Activated CD8-positive, alpha-beta memory T cell treated with anti-CD3 and anti-CD28 coated beads, Interleukin-2, amount 10 ng/mL, durations not matched to agents 7 days and 5 days (primary cell): Measurements from ENCODE around the gene PDZRN3. TPM values are rescaled to one million over a fixed set of nuclear protein-coding genes. Genes with fewer than 3 reads are reported as not detected.

Experiments used
- ATAC-seq: fragments of 150-1000 bp; cut with Tn5 transposase; one replicate; pipeline ENCODE4 v1.10.0; 2021; ENCODE audit warnings: moderate library complexity
- CTCF ChIA-PET: fragments of 350-600 bp; sonication (Branson Sonifier 250); formaldehyde crosslinking; loops from one replicate; lab custom pipeline; 2021; ENCODE audit warnings: antibody characterized with exemption; lab: Charles Lee
- DNase-seq: peaks from one replicate; pipeline ENCODE4 v3.0.0-alpha.2; 2020
- H3K27ac Mint-ChIP-seq: one replicate; pipeline ENCODE4 v1.8.0; 2021; ENCODE audit warnings: mild to moderate bottlenecking, mixed read lengths
- H3K27me3 Mint-ChIP-seq: one replicate; pipeline ENCODE4 v1.8.0; 2021; ENCODE audit warnings: mixed read lengths
- H3K36me3 Mint-ChIP-seq: one replicate; pipeline ENCODE4 v1.8.0; 2021; ENCODE audit warnings: mild to moderate bottlenecking, mixed read lengths
- H3K4me1 Mint-ChIP-seq: one replicate; pipeline ENCODE4 v1.8.0; 2021; ENCODE audit warnings: mixed read lengths
- H3K4me3 Mint-ChIP-seq: one replicate; pipeline ENCODE4 v1.8.0; 2021; ENCODE audit warnings: mild to moderate bottlenecking, moderate library complexity, mixed read lengths
- H3K9me3 Mint-ChIP-seq: one replicate; pipeline ENCODE4 v1.8.0; 2022; ENCODE audit warnings: low read depth, mixed read lengths
- total RNA-seq, 2 experiments: library from RNA; stranded (reverse); gene quantifications; one replicate each; pipeline ENCODE4 v1.2.3, GENCODE V29; 2021

PDZRN3 gene
- total RNA-seq, 2 experiments from 2014 or later: not detected

GRCh38 chr3:73508330-73508954 lies 116.3 kb downstream of the PDZRN3 start:
- no peak overlapping the region for H3K4me3 Mint-ChIP-seq
- CTCF ChIA-PET: interaction anchor here (0.8 to 1.8 kb wide), 5 partner anchors 9 to 1924 kb away, joined by 3 to 6 read pairs (median 3); no protein-coding TSS in a partner anchor
- DNase-seq (no peak), ATAC-seq (no peak)
- H3K36me3 Mint-ChIP-seq: no peaks in the 10 kb centered on the region
- H3K27me3 Mint-ChIP-seq: peaks cover 2% of the 10 kb centered on the region
- H3K9me3 Mint-ChIP-seq: no peaks in the 10 kb centered on the region
- H3K4me1 Mint-ChIP-seq: no peaks in the 10 kb centered on the region
- H3K27ac Mint-ChIP-seq: no peak overlapping the region

DNA sequence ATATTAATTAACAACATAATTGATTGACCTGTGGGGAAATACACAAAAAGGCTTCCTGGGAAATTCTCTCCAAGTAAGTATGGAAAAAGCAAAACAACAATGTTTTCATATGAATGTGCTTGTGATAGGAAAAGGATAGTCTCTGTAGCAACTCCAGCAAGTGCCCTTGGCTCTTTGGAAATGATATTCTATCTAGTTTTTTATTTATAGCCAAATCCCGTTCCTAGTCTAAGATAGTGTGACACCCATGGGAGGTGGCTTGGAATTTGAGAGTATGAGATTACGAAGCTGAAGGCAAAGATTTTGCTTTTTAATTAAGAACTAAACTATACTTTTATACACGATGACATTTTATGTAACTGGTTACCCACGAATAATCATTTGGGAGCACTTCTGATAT lies 119.9 kb downstream of the PDZRN3 start:
- Mint-ChIP-seq H3K27me3 (peaks cover 6% of the 10 kb centered on the region), H3K27ac (no peak overlapping the region), H3K4me1 (no peaks in the 10 kb centered on the region), H3K9me3 (no peaks in the 10 kb centered on the region), H3K4me3 (no peak overlapping the region), H3K36me3 (no peaks in the 10 kb centered on the region)
- CTCF ChIA-PET: interaction anchor here (0.8 kb wide), 1 partner anchor 401 kb away, joined by 3 read pairs; no protein-coding TSS in a partner anchor
- DNase-seq (no peak), ATAC-seq (no peak)

DNA sequence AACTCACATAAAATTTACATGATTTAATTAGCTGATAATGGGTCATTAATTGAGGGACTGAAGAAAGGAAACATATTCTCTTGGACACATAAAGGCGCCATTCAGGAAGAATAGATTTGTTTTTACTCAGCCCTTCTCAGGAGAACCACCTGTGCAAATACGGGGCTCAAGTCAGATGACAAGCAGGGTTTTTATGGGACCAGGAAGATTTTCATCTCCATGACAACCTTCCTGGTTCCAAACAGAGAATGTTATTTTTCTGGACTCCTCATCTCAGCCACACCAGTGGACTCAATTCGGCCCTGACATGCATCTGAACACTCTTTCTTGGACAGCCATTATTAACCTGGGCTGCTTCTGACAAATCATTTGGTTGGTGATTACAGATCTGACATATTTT lies 120.5 kb downstream of the PDZRN3 start:
- Mint-ChIP-seq H3K27ac (no peak overlapping the region), H3K27me3 (peaks cover 6% of the 10 kb centered on the region), H3K4me3 (no peak overlapping the region), H3K4me1 (no peaks in the 10 kb centered on the region), H3K9me3 (no peaks in the 10 kb centered on the region), H3K36me3 (no peaks in the 10 kb centered on the region)
- CTCF ChIA-PET: no interaction called here
- DNase-seq: no peak
- ATAC-seq: no peak

- CTCF ChIA-PET: no interaction called here
Measured at GRCh38 chr3:73503781-73504180, 121.0 kb downstream of the PDZRN3 start.

GRCh38 chr3:73502609-73503583 lies 121.8 kb downstream of the PDZRN3 start:
- H3K27ac Mint-ChIP-seq: no peak overlapping the region
- ATAC-seq (no peak), DNase-seq (peak; percentile 63)
- H3K27me3 Mint-ChIP-seq: peaks cover 6% of the 10 kb centered on the region
- no peaks in the 10 kb centered on the region for H3K9me3 Mint-ChIP-seq
- H3K4me1 Mint-ChIP-seq: no peaks in the 10 kb centered on the region
- CTCF ChIA-PET: interaction anchor here (0.8 to 1.5 kb wide), 5 partner anchors 10 to 447 kb away, joined by 3 to 7 read pairs (median 3); no protein-coding TSS in a partner anchor
- no peaks in the 10 kb centered on the region for H3K36me3 Mint-ChIP-seq
- H3K4me3 Mint-ChIP-seq: no peak overlapping the region

More at GRCh38 chr3:73503781-73504180, 121.0 kb downstream of the PDZRN3 start:
- Mint-ChIP-seq H3K9me3 (no peaks in the 10 kb centered on the region), H3K4me3 (no peak overlapping the region), H3K36me3 (no peaks in the 10 kb centered on the region), H3K27ac (no peak overlapping the region), H3K27me3 (peaks cover 6% of the 10 kb centered on the region), H3K4me1 (no peaks in the 10 kb centered on the region)
- ATAC-seq (no peak), DNase-seq (no peak)

- H3K4me1 Mint-ChIP-seq: no peaks in the 10 kb centered on the region
- H3K4me3 Mint-ChIP-seq: no peak overlapping the region
- ATAC-seq: no peak
- no peaks in the 10 kb centered on the region for H3K9me3 Mint-ChIP-seq
- DNase-seq: no peak
- H3K27me3 Mint-ChIP-seq: peaks cover 14% of the 10 kb centered on the region
- CTCF ChIA-PET: interaction anchor here (0.8 kb wide), 1 partner anchor 8 kb away, joined by 3 read pairs; no protein-coding TSS in a partner anchor
- H3K36me3 Mint-ChIP-seq: no peaks in the 10 kb centered on the region
- no peak overlapping the region for H3K27ac Mint-ChIP-seq
Measured at GRCh38 chr3:73500321-73500720, 124.4 kb downstream of the PDZRN3 start.

DNA sequence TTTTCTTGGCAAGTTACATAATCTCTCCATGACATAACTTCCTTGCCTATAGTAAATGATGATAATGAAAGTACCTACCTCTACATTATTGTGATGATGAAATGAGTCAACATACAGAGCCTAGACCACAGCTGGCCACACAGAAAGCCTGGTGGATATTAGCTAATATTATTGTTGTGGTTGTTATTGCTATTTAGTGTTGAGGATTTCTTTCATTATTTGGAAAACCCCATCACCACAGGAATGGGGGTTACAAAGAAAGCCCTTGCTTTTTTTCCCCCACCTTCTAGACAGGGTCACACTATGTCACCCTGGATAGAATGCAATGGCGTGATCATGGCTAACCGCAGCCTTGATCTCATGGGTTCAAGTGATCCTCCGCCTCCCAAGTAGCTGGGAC lies 125.0 kb downstream of the PDZRN3 start:
- CTCF ChIA-PET: interaction anchor here (0.8 kb wide), 1 partner anchor 9 kb away, joined by 3 read pairs; no protein-coding TSS in a partner anchor
- Mint-ChIP-seq H3K4me1 (no peaks in the 10 kb centered on the region), H3K27me3 (peaks cover 15% of the 10 kb centered on the region), H3K9me3 (no peaks in the 10 kb centered on the region), H3K36me3 (no peaks in the 10 kb centered on the region), H3K4me3 (no peak overlapping the region), H3K27ac (no peak overlapping the region)
- ATAC-seq (no peak), DNase-seq (no peak)

GRCh38 chr3:73498764-73499622 lies 125.7 kb downstream of the PDZRN3 start:
- ATAC-seq: no peak
- Mint-ChIP-seq H3K27me3 (peaks cover 17% of the 10 kb centered on the region), H3K4me1 (no peaks in the 10 kb centered on the region), H3K9me3 (no peaks in the 10 kb centered on the region), H3K4me3 (no peak overlapping the region), H3K36me3 (no peaks in the 10 kb centered on the region), H3K27ac (no peak overlapping the region)
- no peak for DNase-seq
- CTCF ChIA-PET: no interaction called here

- H3K4me3 Mint-ChIP-seq: no peak overlapping the region
- CTCF ChIA-PET: no interaction called here
- H3K4me1 Mint-ChIP-seq: no peaks in the 10 kb centered on the region
- H3K27ac Mint-ChIP-seq: no peak overlapping the region
- ATAC-seq (no peak), DNase-seq (no peak)
- H3K27me3 Mint-ChIP-seq: peaks cover 14% of the 10 kb centered on the region
- no peaks in the 10 kb centered on the region for H3K36me3 Mint-ChIP-seq
- H3K9me3 Mint-ChIP-seq: no peaks in the 10 kb centered on the region
Measured at GRCh38 chr3:73497646-73498406, 126.9 kb downstream of the PDZRN3 start.

- no peaks in the 10 kb centered on the region for H3K36me3 Mint-ChIP-seq
- no peaks in the 10 kb centered on the region for H3K9me3 Mint-ChIP-seq
Measured at GRCh38 chr3:73493543-73494308, 131.0 kb downstream of the PDZRN3 start.

DNA sequence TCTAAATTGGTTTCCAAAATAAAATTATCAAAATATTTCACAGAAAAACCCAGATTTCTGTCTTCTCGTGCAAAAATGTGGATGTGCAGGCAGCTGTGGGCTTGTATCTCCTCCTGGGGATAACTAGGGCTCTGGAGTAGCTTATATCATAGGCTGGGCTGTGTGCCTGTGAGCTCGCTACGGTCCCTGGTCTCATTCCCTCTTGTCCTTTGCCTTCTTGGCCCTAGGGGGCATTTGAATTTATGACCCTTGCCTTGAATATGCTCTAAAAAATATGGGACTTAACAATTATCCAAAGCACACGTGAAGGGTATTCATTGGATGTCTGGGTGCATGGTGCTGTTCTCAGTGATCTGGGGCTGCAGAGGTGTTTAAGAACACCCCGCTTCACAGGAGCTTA lies 132.6 kb downstream of the PDZRN3 start:
- H3K27me3 Mint-ChIP-seq: peaks cover 14% of the 10 kb centered on the region
- CTCF ChIA-PET: interaction anchor here (1.6 kb wide), 1 partner anchor 11 kb away, joined by 4 read pairs; no protein-coding TSS in a partner anchor
- no peaks in the 10 kb centered on the region for H3K4me1 Mint-ChIP-seq
- DNase-seq (no peak), ATAC-seq (no peak)
- H3K4me3 Mint-ChIP-seq: no peak overlapping the region
- no peaks in the 10 kb centered on the region for H3K9me3 Mint-ChIP-seq
- no peak overlapping the region for H3K27ac Mint-ChIP-seq
- no peaks in the 10 kb centered on the region for H3K36me3 Mint-ChIP-seq

More at GRCh38 chr3:73493543-73494308, 131.0 kb downstream of the PDZRN3 start:
- Mint-ChIP-seq H3K4me3 (no peak overlapping the region), H3K27me3 (peaks cover 14% of the 10 kb centered on the region), H3K27ac (no peak overlapping the region), H3K4me1 (no peaks in the 10 kb centered on the region)
- DNase-seq (no peak), ATAC-seq (no peak)
- CTCF ChIA-PET: interaction anchor here (1.5 to 1.6 kb wide), 2 partner anchors 9 to 14 kb away, joined by 4 to 6 read pairs; no protein-coding TSS in a partner anchor

DNA sequence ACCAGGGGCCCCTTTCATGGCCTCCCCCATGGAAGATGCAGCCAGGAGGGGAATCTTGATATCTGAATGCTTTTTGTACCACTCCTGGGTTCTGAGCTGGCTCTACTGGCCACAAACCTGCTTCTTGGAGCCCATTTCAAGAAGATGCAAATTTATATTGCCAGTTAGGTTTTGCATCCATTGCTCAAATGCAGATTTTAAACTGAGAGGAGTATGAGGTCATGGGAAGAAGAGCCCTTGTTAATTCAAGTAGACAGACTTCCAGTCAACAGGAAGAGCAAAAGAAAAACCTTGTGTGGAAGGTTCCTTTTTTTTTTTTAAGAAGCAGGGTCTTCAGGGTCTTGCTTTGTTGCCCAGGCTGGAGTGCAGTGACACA lies 133.5 kb downstream of the PDZRN3 start:
- H3K9me3 Mint-ChIP-seq: no peaks in the 10 kb centered on the region

More for the DNA sequence above, 133.5 kb downstream of the PDZRN3 start:
- H3K27ac Mint-ChIP-seq: no peak overlapping the region
- H3K36me3 Mint-ChIP-seq: no peaks in the 10 kb centered on the region
- CTCF ChIA-PET: no interaction called here
- no peak overlapping the region for H3K4me3 Mint-ChIP-seq
- no peak for DNase-seq
- H3K4me1 Mint-ChIP-seq: no peaks in the 10 kb centered on the region
- H3K27me3 Mint-ChIP-seq: peaks cover 9% of the 10 kb centered on the region
- ATAC-seq: no peak
